Ectodermal cell (in vitro differentiated cells): ENCODE data around the gene SLC4A1AP.
"Not testable (repeated sequence)": the region's sequence is repeated elsewhere in the genome, so short reads cannot be mapped to it uniquely, and the experiment has no call there.

Source experiments
- H3K27ac ChIP-seq: 2 replicates; pipeline ENCODE4 v1.7.0; 2013; ENCODE audit warnings: mild to moderate bottlenecking, low read depth, low read length; ENCODE audit not compliant: insufficient read depth, poor library complexity, severe bottlenecking
- H3K27me3 ChIP-seq: 2 replicates; pipeline ENCODE4 v1.7.0; 2013; ENCODE audit warnings: mild to moderate bottlenecking, low read length; ENCODE audit not compliant: insufficient read depth, control insufficient read depth, poor library complexity, severe bottlenecking
- H3K36me3 ChIP-seq: one replicate; pipeline ENCODE4 v1.7.0; 2013; ENCODE audit warnings: low read length; ENCODE audit not compliant: control insufficient read depth, insufficient read depth
- H3K4me1 ChIP-seq: one replicate; pipeline ENCODE4 v1.7.0; 2013; ENCODE audit warnings: low read length; ENCODE audit not compliant: control insufficient read depth, insufficient read depth
- H3K4me3 ChIP-seq: 2 replicates; pipeline ENCODE4 v1.7.0; 2013; ENCODE audit warnings: low read depth, low read length, control low read depth; ENCODE audit not compliant: insufficient read depth
- H3K9me3 ChIP-seq: 2 replicates; pipeline ENCODE4 v1.7.0; 2013; ENCODE audit warnings: mild to moderate bottlenecking, low read length, moderate library complexity; ENCODE audit not compliant: control insufficient read depth
- WGBS, 2 experiments: methylation state at CpG; one replicate each; pipeline ENCODE4 v1.1.7; 2013; ENCODE audit warnings: missing lambda C conversion rate in 2 of 2; 5-methylcytosine and 5-hydroxymethylcytosine counted together

Gene SLC4A1AP

GRCh38 chr2:27672723-27673486, 9.2 kb downstream of the SLC4A1AP start:
- Histone ChIP-seq H3K27ac (no peak overlapping the region), H3K36me3 (peaks cover 17% of the 10 kb centered on the region), H3K9me3 (no peaks in the 10 kb centered on the region), H3K4me1 (no peaks in the 10 kb centered on the region), H3K4me3 (no peak overlapping the region), H3K27me3 (no peaks in the 10 kb centered on the region)
- 79 to 89% methylated on average over 4 to 5 of the region's 5 CpGs for WGBS, 2 experiments

- WGBS, 2 experiments, result 80 to 83% methylated on average over 2 of the region's 2 CpGs
- H3K4me1 ChIP-seq, result no peaks in the 10 kb centered on the region
- no peaks in the 10 kb centered on the region for H3K27me3 ChIP-seq
- H3K4me3 ChIP-seq, result no peak overlapping the region
- no peak overlapping the region for H3K27ac ChIP-seq
- no peaks in the 10 kb centered on the region for H3K9me3 ChIP-seq
- peaks cover 21% of the 10 kb centered on the region for H3K36me3 ChIP-seq
Measured at GRCh38 chr2:27680571-27680970, 16.9 kb downstream of the SLC4A1AP start.

- Histone ChIP-seq H3K27ac (peak overlapping the region; percentile 36), H3K27me3 (no peaks in the 10 kb centered on the region), H3K36me3 (peaks cover 27% of the 10 kb centered on the region), H3K4me1 (no peaks in the 10 kb centered on the region), H3K9me3 (no peaks in the 10 kb centered on the region), H3K4me3 (no peak overlapping the region)
- 88 to 91% methylated on average over 1 of the region's 1 CpG for WGBS, 2 experiments
Measured at GRCh38 chr2:27681841-27682240, 18.2 kb downstream of the SLC4A1AP start.

GRCh38 chr2:27682334-27682771, 18.7 kb downstream of the SLC4A1AP start:
- H3K27ac ChIP-seq, H3K9me3 ChIP-seq, H3K4me1 ChIP-seq, H3K4me3 ChIP-seq, H3K27me3 ChIP-seq: not testable (repeated sequence)
- peaks cover 23% of the 10 kb centered on the region for H3K36me3 ChIP-seq
- 92 to 94% methylated on average over 7 of the region's 7 CpGs for WGBS, 2 experiments

- H3K4me3 ChIP-seq, result no peak overlapping the region
- no peaks in the 10 kb centered on the region for H3K4me1 ChIP-seq
- H3K36me3 ChIP-seq, result peaks cover 19% of the 10 kb centered on the region
- H3K9me3 ChIP-seq, result no peaks in the 10 kb centered on the region
- peak overlapping the region; percentile 44 for H3K27ac ChIP-seq
- no peaks in the 10 kb centered on the region for H3K27me3 ChIP-seq
- 42 to 47% methylated on average over 8 to 9 of the region's 9 CpGs for WGBS, 2 experiments
Measured at GRCh38 chr2:27683390-27684071, 19.8 kb downstream of the SLC4A1AP start.

GRCh38 chr2:27685006-27685405, 21.3 kb downstream of the SLC4A1AP start:
- WGBS, 2 experiments, result 100% methylated on average over 1 of the region's 1 CpG; no CpG with 5 or more reads in 1 of the 2 experiments
- H3K36me3 ChIP-seq, result peaks cover 19% of the 10 kb centered on the region
- not testable (repeated sequence) for H3K27me3 ChIP-seq, H3K4me1 ChIP-seq, H3K4me3 ChIP-seq, H3K9me3 ChIP-seq, H3K27ac ChIP-seq

- 90 to 100% methylated on average over 1 of the region's 3 CpGs for WGBS, 2 experiments
Measured at GRCh38 chr2:27685577-27685976, 21.9 kb downstream of the SLC4A1AP start.

GRCh38 chr2:27687232-27687631, 23.5 kb downstream of the SLC4A1AP start:
- Histone ChIP-seq H3K4me1 (no peaks in the 10 kb centered on the region), H3K9me3 (no peaks in the 10 kb centered on the region), H3K4me3 (no peak overlapping the region), H3K27ac (no peak overlapping the region), H3K27me3 (no peaks in the 10 kb centered on the region), H3K36me3 (peaks cover 15% of the 10 kb centered on the region)
- 86 to 100% methylated on average over 1 of the region's 1 CpG for WGBS, 2 experiments

More at GRCh38 chr2:27685577-27685976, 21.9 kb downstream of the SLC4A1AP start:
- no peak overlapping the region for H3K27ac ChIP-seq
- no peaks in the 10 kb centered on the region for H3K4me1 ChIP-seq
- no peaks in the 10 kb centered on the region for H3K27me3 ChIP-seq
- no peak overlapping the region for H3K4me3 ChIP-seq
- no peaks in the 10 kb centered on the region for H3K9me3 ChIP-seq
- peaks cover 19% of the 10 kb centered on the region for H3K36me3 ChIP-seq

- 97% methylated on average over 2 of the region's 2 CpGs for whole genome bisulfite sequencing, 2 experiments
- H3K9me3 ChIP-seq, result no peaks in the 10 kb centered on the region
Measured at GRCh38 chr2:27689424-27689823, 25.7 kb downstream of the SLC4A1AP start.

GRCh38 chr2:27690052-27690451, 26.4 kb downstream of the SLC4A1AP start:
- Histone ChIP-seq H3K27ac (no peak overlapping the region), H3K4me1 (no peaks in the 10 kb centered on the region), H3K9me3 (no peaks in the 10 kb centered on the region), H3K27me3 (no peaks in the 10 kb centered on the region), H3K4me3 (no peak overlapping the region), H3K36me3 (peaks cover 19% of the 10 kb centered on the region)

More at GRCh38 chr2:27689424-27689823, 25.7 kb downstream of the SLC4A1AP start:
- H3K36me3 ChIP-seq, result peaks cover 17% of the 10 kb centered on the region
- no peak overlapping the region for H3K27ac ChIP-seq
- H3K4me3 ChIP-seq, result no peak overlapping the region
- no peaks in the 10 kb centered on the region for H3K4me1 ChIP-seq
- H3K27me3 ChIP-seq, result no peaks in the 10 kb centered on the region
